ENCODE data around the gene ORAI3. TPM values are rescaled to one million over a fixed set of nuclear protein-coding genes. Genes with fewer than 3 reads are reported as not detected.

Gene ORAI3
- total and polyA plus RNA-seq, 2 of the 13 experiments (the other 11 are each of a cell fraction or from before 2014, with no cell fraction given): 11.4 to 32.0 TPM

DNA sequence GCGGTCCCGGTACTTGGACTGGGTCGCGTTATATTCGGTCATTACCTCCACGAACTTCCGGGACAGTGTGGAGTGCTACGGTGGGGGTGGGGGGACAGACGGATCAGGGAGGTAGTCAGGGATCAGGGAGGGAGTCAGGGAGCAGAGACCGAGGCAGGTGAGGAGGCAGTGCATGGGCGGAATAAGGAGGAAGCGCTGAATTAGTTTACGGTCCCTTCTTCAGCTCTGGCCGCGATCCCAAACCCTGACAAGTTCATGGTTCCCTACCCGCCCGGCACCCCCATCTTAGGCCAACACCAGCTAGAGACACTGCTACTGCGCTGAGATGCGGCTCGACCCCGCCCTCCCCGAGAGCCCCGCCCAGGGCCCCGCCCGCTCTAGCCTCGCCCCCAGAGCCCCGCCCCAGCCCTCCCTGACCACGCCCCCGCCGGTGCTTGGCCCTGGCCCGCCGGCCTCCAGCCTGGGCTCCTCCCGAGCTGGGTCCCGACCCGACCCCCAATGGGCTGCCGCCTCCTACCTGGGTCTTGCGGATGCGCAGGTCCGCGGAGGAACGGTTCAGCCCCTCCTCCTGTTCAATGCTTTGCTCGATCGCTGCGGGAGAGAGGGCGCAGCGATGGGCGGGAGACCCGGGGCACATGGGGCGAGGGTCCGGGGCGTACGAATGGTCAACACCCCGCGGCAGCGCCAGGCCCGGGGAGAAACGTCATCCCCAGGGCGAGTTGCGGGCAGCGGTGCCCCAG, 48.3 kb downstream of the ORAI3 start:
- ChIA-PET CTCF (ENCODE audit: low intra/inter-chr PET ratio, low total read pairs) (no interaction called here), POLR2A (interaction anchor here (0.6 to 5.9 kb wide), 22 partner anchors 9 to 704 kb away, joined by 3 to 81 read pairs (median 6); partner anchors contain the start of genes FUS, HSD3B7, KAT8 and STX4)
- TSS peak; percentile 86 for BruUV-seq (replicated peaks)
- no peak for FAIRE-seq
- peak overlapping the region; percentile 15 for H2AFZ ChIP-seq (ENCODE audit: low read length)
- intact Hi-C loops (cut with micrococcal nuclease; ENCODE audit: unreplicated experiment) (loop anchor here (1.0 to 5.0 kb wide), 5 partner anchors 12 to 210 kb away; partner anchors contain the start of genes HSD3B7, ZNF629, ZNF646 and ZNF668), in situ Hi-C loops (cut with HindIII; ENCODE audit: extremely low pct_ligation_motif_present, low pct_unique_long_range_greater_than_20kb) (loop anchor here (10.0 to 25.0 kb wide), 2 partner anchors 715 to 878 kb away; partner anchors contain the start of gene ZNF267)
- H3K27me3 ChIP-seq (ENCODE audit: control insufficient read depth in 1 of 2, insufficient read depth in 2 of 2, low read length in 2 of 2): no peaks in the 10 kb centered on the region
- ATAC-seq: peak; percentile 70
- peak overlapping the region; percentile 79 for H3K9ac ChIP-seq (ENCODE audit: insufficient read depth, low read depth, low read length)
- peak overlapping the region; percentile 97 for H3K4me2 ChIP-seq (ENCODE audit: low read depth, low read length)
- H3K4me1 ChIP-seq (ENCODE audit: insufficient read depth, low read length): peaks cover 87% of the 10 kb centered on the region
- H3K4me3 ChIP-seq (replicated peaks in 1 of 3; ENCODE audit: insufficient read depth in 1 of 3, low read depth in 2 of 3, low read length in 3 of 3): peak overlapping the region; percentile 84 to 89 (median 84)
- under 1% methylated on average over 27 of the region's 60 CpGs for WGBS (ENCODE audit: low lambda C conversion rate)
- H3K79me2 ChIP-seq (ENCODE audit: insufficient read depth, low read length): no peaks in the 10 kb centered on the region
- no peaks in the 10 kb centered on the region for H4K20me1 ChIP-seq (ENCODE audit: insufficient read depth, low read length)
- no peaks in the 10 kb centered on the region for H3K36me3 ChIP-seq (replicated peaks in 1 of 2; ENCODE audit: control insufficient read depth in 1 of 2, insufficient read depth in 2 of 2, low read length in 2 of 2)
- no peaks in the 10 kb centered on the region for H3K9me3 ChIP-seq (ENCODE audit: low read length)
- H3K27ac ChIP-seq (ENCODE audit: extremely low read length, insufficient read depth, low read length): peak overlapping the region; percentile 93
- peak; percentile 79 for DNase-seq (ENCODE audit: low spot score)
- TF ChIP-seq PAF1 (CRISPR knock-in tag; IDR thresholded peaks at IDR 0.05): no peak
- TF ChIP-seq NFE2L2 (IDR thresholded peaks at IDR 0.05; ENCODE audit: low read length): no peak
- no peak for TF ChIP-seq ZNF496 (CRISPR knock-in tag; IDR thresholded peaks at IDR 0.05; ENCODE audit: insufficient replicate concordance)
- TF ChIP-seq ZNF598 (CRISPR knock-in tag; IDR thresholded peaks at IDR 0.05; ENCODE audit: borderline replicate concordance): peak; percentile 66; the same call in 1 of the 2 replicates
- TF ChIP-seq CENPT (CRISPR knock-in tag; IDR thresholded peaks at IDR 0.05; ENCODE audit: low read depth): 0 out of 2 replicates have a peak, but pooled peaks have one; percentile 69
- TF ChIP-seq ZZZ3 (CRISPR knock-in tag; IDR thresholded peaks at IDR 0.05; ENCODE audit: borderline replicate concordance): peak; percentile 80
- TF ChIP-seq, protein P1, sequence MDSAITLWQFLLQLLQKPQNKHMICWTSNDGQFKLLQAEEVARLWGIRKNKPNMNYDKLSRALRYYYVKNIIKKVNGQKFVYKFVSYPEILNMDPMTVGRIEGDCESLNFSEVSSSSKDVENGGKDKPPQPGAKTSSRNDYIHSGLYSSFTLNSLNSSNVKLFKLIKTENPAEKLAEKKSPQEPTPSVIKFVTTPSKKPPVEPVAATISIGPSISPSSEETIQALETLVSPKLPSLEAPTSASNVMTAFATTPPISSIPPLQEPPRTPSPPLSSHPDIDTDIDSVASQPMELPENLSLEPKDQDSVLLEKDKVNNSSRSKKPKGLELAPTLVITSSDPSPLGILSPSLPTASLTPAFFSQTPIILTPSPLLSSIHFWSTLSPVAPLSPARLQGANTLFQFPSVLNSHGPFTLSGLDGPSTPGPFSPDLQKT (CRISPR knock-in tag; IDR thresholded peaks at IDR 0.05; ENCODE audit: borderline replicate concordance): no peak
- TF ChIP-seq, protein P2, sequence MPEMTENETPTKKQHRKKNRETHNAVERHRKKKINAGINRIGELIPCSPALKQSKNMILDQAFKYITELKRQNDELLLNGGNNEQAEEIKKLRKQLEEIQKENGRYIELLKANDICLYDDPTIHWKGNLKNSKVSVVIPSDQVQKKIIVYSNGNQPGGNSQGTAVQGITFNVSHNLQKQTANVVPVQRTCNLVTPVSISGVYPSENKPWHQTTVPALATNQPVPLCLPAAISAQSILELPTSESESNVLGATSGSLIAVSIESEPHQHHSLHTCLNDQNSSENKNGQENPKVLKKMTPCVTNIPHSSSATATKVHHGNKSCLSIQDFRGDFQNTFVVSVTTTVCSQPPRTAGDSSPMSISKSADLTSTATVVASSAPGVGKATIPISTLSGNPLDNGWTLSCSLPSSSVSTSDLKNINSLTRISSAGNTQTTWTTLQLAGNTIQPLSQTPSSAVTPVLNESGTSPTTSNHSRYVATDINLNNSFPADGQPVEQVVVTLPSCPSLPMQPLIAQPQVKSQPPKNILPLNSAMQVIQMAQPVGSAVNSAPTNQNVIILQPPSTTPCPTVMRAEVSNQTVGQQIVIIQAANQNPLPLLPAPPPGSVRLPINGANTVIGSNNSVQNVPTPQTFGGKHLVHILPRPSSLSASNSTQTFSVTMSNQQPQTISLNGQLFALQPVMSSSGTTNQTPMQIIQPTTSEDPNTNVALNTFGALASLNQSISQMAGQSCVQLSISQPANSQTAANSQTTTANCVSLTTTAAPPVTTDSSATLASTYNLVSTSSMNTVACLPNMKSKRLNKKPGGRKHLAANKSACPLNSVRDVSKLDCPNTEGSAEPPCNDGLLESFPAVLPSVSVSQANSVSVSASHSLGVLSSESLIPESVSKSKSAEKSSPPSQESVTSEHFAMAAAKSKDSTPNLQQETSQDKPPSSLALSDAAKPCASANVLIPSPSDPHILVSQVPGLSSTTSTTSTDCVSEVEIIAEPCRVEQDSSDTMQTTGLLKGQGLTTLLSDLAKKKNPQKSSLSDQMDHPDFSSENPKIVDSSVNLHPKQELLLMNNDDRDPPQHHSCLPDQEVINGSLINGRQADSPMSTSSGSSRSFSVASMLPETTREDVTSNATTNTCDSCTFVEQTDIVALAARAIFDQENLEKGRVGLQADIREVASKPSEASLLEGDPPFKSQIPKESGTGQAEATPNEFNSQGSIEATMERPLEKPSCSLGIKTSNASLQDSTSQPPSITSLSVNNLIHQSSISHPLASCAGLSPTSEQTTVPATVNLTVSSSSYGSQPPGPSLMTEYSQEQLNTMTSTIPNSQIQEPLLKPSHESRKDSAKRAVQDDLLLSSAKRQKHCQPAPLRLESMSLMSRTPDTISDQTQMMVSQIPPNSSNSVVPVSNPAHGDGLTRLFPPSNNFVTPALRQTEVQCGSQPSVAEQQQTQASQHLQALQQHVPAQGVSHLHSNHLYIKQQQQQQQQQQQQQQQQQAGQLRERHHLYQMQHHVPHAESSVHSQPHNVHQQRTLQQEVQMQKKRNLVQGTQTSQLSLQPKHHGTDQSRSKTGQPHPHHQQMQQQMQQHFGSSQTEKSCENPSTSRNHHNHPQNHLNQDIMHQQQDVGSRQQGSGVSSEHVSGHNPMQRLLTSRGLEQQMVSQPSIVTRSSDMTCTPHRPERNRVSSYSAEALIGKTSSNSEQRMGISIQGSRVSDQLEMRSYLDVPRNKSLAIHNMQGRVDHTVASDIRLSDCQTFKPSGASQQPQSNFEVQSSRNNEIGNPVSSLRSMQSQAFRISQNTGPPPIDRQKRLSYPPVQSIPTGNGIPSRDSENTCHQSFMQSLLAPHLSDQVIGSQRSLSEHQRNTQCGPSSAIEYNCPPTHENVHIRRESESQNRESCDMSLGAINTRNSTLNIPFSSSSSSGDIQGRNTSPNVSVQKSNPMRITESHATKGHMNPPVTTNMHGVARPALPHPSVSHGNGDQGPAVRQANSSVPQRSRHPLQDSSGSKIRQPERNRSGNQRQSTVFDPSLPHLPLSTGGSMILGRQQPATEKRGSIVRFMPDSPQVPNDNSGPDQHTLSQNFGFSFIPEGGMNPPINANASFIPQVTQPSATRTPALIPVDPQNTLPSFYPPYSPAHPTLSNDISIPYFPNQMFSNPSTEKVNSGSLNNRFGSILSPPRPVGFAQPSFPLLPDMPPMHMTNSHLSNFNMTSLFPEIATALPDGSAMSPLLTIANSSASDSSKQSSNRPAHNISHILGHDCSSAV (CRISPR knock-in tag; IDR thresholded peaks at IDR 0.05; ENCODE audit: borderline replicate concordance): no peak
- TF ChIP-seq ZNF816 (CRISPR knock-in tag; IDR thresholded peaks at IDR 0.05; ENCODE audit: borderline replicate concordance): peak; percentile 89
- TF ChIP-seq ZGPAT (CRISPR knock-in tag; IDR thresholded peaks at IDR 0.05): peak; percentile 81
- TF ChIP-seq ZBTB3 (CRISPR knock-in tag; IDR thresholded peaks at IDR 0.05; ENCODE audit: borderline replicate concordance, low read depth): no peak
